Muscle layer of duodenum (tissue), 2 donors: ENCODE results near the gene ZNF467.

ENCODE experiments used
- H3K27ac ChIP-seq: one replicate; pipeline ENCODE4 v1.7.0; 2013; ENCODE audit warnings: mild to moderate bottlenecking, low read length
- H3K27me3 ChIP-seq: one replicate; pipeline ENCODE4 v1.7.0; 2013; ENCODE audit warnings: low read depth, mild to moderate bottlenecking, control low read depth, low read length
- H3K36me3 ChIP-seq, 2 donors: one replicate each; pipeline ENCODE4 v1.7.0; 2013; ENCODE audit warnings: low read length in 2 of 2, control low read depth in 1 of 2, mild to moderate bottlenecking in 1 of 2; ENCODE audit not compliant: insufficient read depth in 2 of 2, control insufficient read depth in 1 of 2
- H3K4me1 ChIP-seq, 2 donors: one replicate each; pipeline ENCODE4 v1.7.0; 2013; ENCODE audit warnings: low read length in 2 of 2, mild to moderate bottlenecking in 2 of 2, control low read depth in 1 of 2, moderate library complexity in 1 of 2; ENCODE audit not compliant: insufficient read depth in 2 of 2, control insufficient read depth in 1 of 2
- H3K4me3 ChIP-seq, 2 donors: one replicate each; pipeline ENCODE4 v1.7.0; 2013; ENCODE audit warnings: low read length in 2 of 2, low read depth in 1 of 2, mild to moderate bottlenecking in 1 of 2
- H3K9me3 ChIP-seq, 2 donors: one replicate each; pipeline ENCODE4 v1.7.0; 2013; ENCODE audit warnings: low read length in 2 of 2, control low read depth in 1 of 2, mild to moderate bottlenecking in 1 of 2; ENCODE audit not compliant: control insufficient read depth in 1 of 2
- donor health status: healthy.

The ZNF467 gene

GRCh38 chr7:149766135-149766675 is 7.2 kb downstream of the ZNF467 start:
- peaks cover 3 to 38% of the 10 kb centered on the region in 2 donors for H3K36me3 ChIP-seq
- no peaks in the 10 kb centered on the region for H3K27me3 ChIP-seq
- H3K4me1 ChIP-seq = peaks cover 3 to 5% of the 10 kb centered on the region in 2 donors
- H3K9me3 ChIP-seq = no peaks in the 10 kb centered on the region
- no peak overlapping the region for H3K4me3 ChIP-seq
- H3K27ac ChIP-seq = no peak overlapping the region

DNA sequence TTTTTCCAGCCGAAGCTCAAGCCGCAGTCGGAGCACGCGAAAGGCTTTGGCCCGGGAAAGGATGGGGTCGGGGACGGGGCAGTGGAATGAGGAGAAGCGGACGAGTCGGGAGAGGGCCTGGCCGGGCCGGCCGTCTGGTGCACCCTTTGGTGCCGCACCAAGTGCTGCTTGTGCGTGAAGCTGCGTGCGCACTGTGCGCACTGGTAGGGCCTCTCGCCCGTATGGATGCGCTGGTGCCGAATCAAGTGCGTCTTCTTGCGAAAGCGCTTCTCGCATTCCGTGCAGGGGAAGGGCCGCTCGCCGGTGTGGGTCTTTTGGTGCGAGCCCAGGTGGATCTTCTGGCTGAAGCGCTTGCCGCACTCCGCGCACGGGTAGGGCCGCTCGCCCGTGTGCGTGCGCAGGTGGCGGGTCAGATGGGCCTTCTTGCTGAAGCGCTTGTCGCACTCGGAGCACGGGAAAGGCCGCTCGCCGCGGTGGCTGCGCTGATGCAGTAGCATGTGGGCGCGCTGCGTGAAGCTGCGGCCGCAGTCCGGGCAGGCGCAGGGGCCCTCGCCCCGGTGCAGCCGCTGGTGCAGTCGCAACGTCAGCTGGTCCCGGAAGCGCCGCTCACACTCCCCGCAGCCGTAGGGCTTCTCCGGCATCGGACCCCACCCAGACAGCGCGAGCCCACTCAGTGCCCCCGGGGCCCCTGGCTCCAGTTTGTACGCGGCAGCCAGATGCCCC is 7.8 kb downstream of the ZNF467 start:
- Histone ChIP-seq H3K27ac (no peak overlapping the region), H3K9me3 (no peaks in the 10 kb centered on the region), H3K36me3 (peaks cover 3 to 38% of the 10 kb centered on the region in 2 donors), H3K4me3 (no peak overlapping the region), H3K4me1 (no peaks in the 10 kb centered on the region), H3K27me3 (no peaks in the 10 kb centered on the region)

GRCh38 chr7:149764481-149765398 is 8.6 kb downstream of the ZNF467 start:
- Histone ChIP-seq H3K9me3 (no peaks in the 10 kb centered on the region), H3K36me3 (peaks cover 3 to 38% of the 10 kb centered on the region in 2 donors), H3K27ac (no peak overlapping the region), H3K4me3 (no peak overlapping the region), H3K27me3 (no peaks in the 10 kb centered on the region), H3K4me1 (no peaks in the 10 kb centered on the region)

- no peaks in the 10 kb centered on the region for H3K9me3 ChIP-seq
- H3K27ac ChIP-seq = no peak overlapping the region
- H3K36me3 ChIP-seq = peaks cover 0 to 31% of the 10 kb centered on the region in 2 donors
- H3K4me3 ChIP-seq = no peak overlapping the region
- H3K4me1 ChIP-seq = no peaks in the 10 kb centered on the region
- no peaks in the 10 kb centered on the region for H3K27me3 ChIP-seq
Measured at GRCh38 chr7:149763563-149764240, 9.7 kb downstream of the ZNF467 start.

GRCh38 chr7:149762610-149763009 is 10.8 kb downstream of the ZNF467 start:
- Histone ChIP-seq H3K9me3 (no peaks in the 10 kb centered on the region), H3K27me3 (no peaks in the 10 kb centered on the region), H3K4me3 (no peak overlapping the region), H3K36me3 (peaks cover 0 to 25% of the 10 kb centered on the region in 2 donors), H3K27ac (no peak overlapping the region), H3K4me1 (no peaks in the 10 kb centered on the region)

DNA sequence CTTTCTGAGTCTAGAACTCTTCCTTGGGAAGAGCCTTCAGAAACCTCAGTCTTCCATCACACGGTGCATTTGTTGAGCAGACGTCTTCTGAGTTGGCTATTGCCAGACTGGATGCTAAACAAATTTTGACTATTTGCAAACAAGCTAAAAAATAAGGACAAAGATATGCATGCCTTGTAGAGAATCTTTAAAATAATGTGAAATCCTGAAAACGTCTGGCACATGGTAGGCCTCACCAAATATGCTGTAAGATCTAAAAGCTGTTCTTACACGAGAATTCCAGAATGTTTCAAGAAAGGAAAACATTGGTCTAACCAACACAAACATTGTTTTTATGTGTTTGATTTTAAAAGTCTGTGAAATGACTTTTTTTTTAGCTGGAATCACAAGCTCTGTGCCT is 11.3 kb downstream of the ZNF467 start:
- Histone ChIP-seq H3K4me3 (no peak overlapping the region), H3K9me3 (no peaks in the 10 kb centered on the region), H3K27ac (no peak overlapping the region), H3K36me3 (peaks cover 0 to 25% of the 10 kb centered on the region in 2 donors), H3K4me1 (no peaks in the 10 kb centered on the region), H3K27me3 (no peaks in the 10 kb centered on the region)

DNA sequence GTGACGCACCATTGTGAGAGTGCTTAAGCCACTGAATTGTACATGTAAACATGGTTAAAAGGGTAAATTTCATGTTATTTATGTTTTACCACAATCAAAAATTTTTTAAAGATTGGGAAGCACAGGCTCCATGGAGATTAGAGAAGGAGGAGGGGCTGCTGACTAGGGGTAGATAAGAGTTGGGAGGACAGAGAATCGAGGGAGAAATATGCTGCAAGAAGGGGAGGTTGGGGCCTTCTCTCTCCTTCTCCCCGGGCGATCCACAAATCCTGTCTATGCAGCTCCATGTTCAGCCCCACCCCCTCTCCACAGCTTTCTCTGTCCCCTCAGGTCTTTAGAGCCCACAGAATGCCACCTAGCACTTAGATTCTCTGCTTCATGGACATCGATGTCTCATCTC is 12.1 kb downstream of the ZNF467 start:
- no peak overlapping the region for H3K27ac ChIP-seq
- no peaks in the 10 kb centered on the region for H3K27me3 ChIP-seq
- no peak overlapping the region for H3K4me3 ChIP-seq
- peaks cover 0 to 20% of the 10 kb centered on the region in 2 donors for H3K36me3 ChIP-seq
- H3K9me3 ChIP-seq = no peaks in the 10 kb centered on the region
- H3K4me1 ChIP-seq = no peaks in the 10 kb centered on the region

GRCh38 chr7:149760538-149760937 is 12.8 kb downstream of the ZNF467 start:
- Histone ChIP-seq H3K27ac (no peak overlapping the region), H3K9me3 (no peaks in the 10 kb centered on the region), H3K36me3 (peaks cover 0 to 13% of the 10 kb centered on the region in 2 donors), H3K27me3 (no peaks in the 10 kb centered on the region), H3K4me1 (no peaks in the 10 kb centered on the region), H3K4me3 (no peak overlapping the region)

GRCh38 chr7:149759093-149759860 is 14.1 kb downstream of the ZNF467 start:
- Histone ChIP-seq H3K4me1 (no peaks in the 10 kb centered on the region), H3K4me3 (no peak overlapping the region)

GRCh38 chr7:149753375-149754233 is 19.8 kb downstream of the ZNF467 start:
- H3K4me1 ChIP-seq = no peaks in the 10 kb centered on the region
- no peak overlapping the region for H3K27ac ChIP-seq
- no peaks in the 10 kb centered on the region for H3K36me3 ChIP-seq
- H3K9me3 ChIP-seq = no peaks in the 10 kb centered on the region
- H3K27me3 ChIP-seq = no peaks in the 10 kb centered on the region
- no peak overlapping the region for H3K4me3 ChIP-seq

More at GRCh38 chr7:149759093-149759860, 14.1 kb downstream of the ZNF467 start:
- no peak overlapping the region for H3K27ac ChIP-seq
- H3K9me3 ChIP-seq = no peaks in the 10 kb centered on the region
- H3K36me3 ChIP-seq = peaks cover 0 to 2% of the 10 kb centered on the region in 2 donors
- no peaks in the 10 kb centered on the region for H3K27me3 ChIP-seq
